Activated CD8-positive, alpha-beta memory T cell treated with anti-CD3 and anti-CD28 coated beads, Interleukin-2, amount 50 U/mL, for 1 hour (primary cell): ENCODE measurements around the gene CCSER2.
"Not testable (repeated sequence)": the region's sequence is repeated elsewhere in the genome, so short reads cannot be mapped to it uniquely, and the experiment has no call there.

Experiments used
- DNase-seq: peaks from one replicate; pipeline ENCODE4 v3.0.0-alpha.2; 2020; ENCODE audit errors: extremely low read depth

The CCSER2 gene

DNA sequence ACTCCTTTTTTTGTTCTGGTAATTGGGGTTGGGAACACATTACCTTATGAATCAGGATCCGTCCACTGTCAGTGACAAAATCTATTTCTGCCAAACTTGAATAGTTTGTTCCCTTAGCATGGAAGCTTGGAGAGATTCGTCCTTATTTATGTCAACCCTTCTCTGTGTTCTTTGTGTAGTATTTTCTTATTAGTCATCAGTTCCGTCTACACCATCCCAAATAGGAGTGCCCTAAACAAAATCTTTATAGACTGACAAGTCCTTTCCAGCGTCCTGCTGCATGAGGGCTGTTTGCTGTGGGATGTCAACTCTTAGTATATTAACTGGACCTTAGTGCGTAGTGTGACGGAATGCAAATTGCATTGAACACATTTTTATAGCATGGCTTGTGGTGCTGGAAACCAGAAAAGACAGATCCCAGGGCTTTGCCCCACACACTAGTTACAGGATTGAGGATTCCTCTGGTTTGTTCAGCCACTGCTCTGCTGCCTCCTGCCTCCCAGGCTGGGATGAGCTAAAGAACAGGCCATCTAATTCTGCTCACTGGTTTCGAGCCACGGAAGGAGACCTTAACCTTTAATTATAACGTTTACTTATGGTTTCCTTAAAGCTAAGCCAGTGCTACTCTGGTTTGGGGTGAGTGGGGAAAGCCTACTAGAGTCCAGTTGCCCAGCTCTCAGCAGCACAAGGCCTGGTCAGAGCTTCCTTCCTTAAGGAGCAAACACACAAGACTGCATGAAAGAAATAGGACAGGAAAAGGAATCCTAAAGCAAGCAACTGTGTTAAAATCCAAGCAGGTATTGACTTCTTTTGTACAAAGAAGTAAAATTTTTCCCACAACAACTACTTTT is 194.4 kb downstream of the CCSER2 start:
- DNase-seq, result no peak

DNA sequence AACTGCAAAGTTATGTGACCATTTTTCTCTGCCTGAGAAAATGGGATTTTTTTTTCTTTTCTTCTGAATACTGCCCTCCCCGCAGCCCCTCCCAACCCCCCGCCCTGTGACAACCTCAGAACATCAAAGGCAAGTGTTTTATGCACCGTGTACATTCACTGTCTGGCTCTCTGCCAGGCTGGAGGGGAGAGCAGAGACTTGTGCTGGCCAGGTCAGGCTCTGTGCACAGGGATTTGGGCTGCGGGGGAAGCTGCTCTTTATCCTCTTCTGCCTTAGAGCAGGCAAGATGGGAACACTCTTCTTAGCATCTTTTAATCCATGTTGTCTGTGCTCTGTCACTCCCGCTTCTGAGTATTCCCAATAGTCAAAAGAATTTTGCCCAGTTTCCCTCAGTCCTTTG is 195.1 kb downstream of the CCSER2 start:
- DNase-seq, result no peak

DNA sequence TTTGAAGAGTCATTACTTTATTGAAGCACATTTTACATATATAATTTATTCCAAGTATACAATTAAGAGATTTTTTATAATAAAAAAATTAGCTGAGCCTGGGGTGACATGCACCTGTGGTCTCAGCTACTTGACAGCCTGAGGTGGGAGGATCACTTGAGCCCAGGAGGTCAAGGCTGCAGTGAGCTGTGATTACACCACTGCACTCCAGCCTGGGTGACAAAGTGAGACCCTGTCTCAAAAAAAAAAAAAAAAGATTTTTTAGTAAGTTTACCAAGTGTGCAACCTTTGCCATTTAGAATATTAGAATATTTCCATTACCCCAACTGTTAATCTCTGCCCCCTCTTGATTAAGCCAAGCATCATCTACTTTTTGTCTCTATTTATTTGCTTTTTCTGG is 196.0 kb downstream of the CCSER2 start:
- no peak for DNase-seq

GRCh38 chr10:84525120-84525806 is 196.9 kb downstream of the CCSER2 start:
- no peak for DNase-seq

DNA sequence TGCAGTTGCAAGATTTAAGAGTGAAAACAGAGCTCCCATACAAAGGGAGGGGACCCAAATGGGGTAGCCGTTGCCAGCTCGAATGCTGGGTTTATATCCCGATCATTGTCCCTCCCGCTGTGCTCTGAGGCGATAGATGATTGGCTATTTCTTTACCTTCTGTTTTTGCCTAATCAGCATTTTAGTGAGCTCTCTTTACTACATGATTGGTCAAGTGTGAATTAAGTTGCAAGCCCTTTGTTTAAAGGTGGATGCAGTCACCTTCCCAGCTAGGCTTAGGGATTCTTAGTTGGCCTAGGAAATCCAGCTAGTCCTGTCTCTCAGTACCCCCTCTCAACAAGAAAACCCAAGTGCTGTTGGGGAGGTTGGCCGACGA is 197.4 kb downstream of the CCSER2 start:
- DNase-seq, result not testable (repeated sequence)

GRCh38 chr10:84527386-84527785 is 199.0 kb downstream of the CCSER2 start:
- DNase-seq, result not testable (repeated sequence)

GRCh38 chr10:84528526-84528925 is 200.1 kb downstream of the CCSER2 start:
- DNase-seq, result not testable (repeated sequence)

DNA sequence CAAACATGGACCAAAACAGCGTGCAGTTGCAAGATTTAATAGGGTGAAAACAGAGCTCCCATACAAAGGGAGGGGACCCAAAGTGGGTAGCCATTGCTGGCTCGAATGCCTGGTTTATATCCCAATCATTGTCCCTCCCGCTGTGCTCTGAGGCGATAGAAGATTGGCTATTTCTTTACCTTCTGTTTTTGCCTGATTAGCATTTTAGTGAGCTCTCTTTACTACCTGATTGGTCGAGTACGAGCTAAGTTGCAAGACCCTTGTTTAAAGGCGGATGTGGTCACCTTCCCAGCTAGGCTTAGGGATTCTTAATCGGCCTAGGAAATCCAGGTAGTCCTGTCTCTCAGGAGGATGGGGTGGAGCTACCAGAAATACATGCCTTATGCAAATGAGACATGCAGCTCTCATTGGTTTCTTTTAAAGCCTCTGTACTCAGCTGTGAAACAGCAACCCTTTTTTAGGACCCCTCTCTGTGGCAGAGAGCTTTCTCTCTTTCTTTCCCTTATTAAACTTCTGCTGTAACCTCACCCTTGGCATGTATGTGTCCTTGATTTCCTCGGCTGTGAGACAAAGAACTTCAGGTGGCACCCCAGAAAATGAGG is 202.4 kb downstream of the CCSER2 start:
- DNase-seq, result no peak

GRCh38 chr10:84531396-84531795 is 203.0 kb downstream of the CCSER2 start:
- no peak for DNase-seq

- DNase-seq, result no peak
These were observed 205.8 kb downstream of the CCSER2 start for GRCh38 chr10:84534168-84534567.

- peak; percentile 7 for DNase-seq
These were observed 209.1 kb downstream of the CCSER2 start for GRCh38 chr10:84537447-84537931.

DNA sequence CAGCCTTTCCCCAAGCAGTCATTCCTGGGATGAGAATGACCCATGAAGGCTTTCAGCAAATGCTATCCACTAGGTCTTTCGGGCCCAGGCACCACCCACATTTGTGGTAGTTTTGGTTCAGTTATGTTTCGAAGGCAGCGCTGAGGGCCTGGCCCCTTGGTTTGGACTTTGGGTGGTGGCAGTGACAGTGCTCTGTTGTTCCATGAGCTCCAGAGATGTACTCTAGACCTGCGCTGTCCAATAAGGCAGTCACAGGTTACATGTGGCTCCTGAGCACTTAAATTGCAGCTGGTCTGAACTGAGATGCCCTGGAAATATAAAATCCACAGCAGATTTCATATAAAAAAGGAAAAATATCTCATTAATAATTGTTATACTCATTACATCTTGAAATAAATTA is 209.6 kb downstream of the CCSER2 start:
- DNase-seq, result no peak

DNA sequence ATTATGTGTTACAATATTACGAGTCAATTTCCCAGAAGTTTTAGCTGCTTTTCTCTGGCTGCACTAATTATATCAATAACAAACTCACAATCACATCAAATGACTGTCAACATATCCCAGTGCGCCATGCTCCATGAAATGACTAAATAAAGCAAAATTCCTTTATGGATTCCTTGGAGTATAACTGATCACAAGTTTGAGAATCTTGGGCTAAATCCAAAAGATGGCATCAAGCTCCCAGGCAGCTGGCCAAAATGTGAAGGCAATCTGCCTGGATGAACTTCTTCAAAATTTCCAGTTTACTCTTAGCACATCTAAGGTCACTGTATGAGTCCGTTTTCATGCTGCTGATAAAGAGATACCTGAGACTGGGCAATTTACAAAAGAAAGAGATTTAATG is 210.8 kb downstream of the CCSER2 start:
- DNase-seq, result no peak

DNA sequence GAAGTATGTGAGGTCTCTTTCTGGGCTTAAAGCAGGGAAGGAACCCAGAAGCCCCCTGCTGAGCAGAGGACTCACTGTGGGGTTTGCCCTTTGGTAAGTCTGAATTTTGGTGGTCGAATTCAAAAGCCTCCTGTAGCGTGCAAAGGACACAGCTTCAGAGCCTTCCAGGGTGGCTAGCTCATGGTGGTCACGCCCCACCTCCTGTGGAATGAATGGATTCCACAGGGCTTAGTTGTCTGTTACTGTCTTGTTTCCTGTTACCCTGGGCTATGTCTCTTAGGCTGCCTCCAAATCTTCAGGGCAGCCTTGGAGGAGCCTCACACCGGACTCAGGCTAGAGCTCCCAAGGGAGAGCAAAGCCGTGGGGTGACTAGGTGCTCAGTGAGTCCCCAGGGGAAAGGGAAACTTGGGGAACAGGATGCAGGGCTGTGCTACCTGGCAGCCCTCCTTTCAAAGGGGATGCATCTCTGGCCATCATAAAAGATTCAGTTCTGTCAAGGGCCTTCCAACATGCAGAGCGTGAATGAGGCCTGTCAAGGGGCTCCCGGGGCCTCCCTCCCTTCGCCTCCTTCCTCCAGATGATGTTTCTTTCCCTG is 211.7 kb downstream of the CCSER2 start:
- no peak for DNase-seq

GRCh38 chr10:84540617-84541288 is 212.4 kb downstream of the CCSER2 start:
- peak; percentile 12 for DNase-seq

DNA sequence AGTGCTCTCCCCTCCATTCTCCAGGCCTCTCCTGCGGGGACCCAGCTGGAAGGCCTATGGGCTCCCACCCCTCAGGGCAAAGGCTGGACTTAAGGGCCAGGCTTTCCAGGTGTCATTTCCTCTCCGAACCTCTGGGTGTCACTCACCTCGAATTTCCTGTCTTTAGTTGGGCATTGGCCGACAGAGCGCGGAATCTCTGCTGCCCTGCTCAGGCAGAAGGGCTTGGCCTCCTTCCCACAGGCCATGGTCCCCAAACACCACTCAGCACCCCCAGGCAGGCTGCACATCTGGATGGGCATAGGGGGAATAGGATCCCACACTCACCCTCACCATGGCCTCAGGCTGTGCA is 212.9 kb downstream of the CCSER2 start:
- no peak for DNase-seq

GRCh38 chr10:84542522-84543490 is 214.4 kb downstream of the CCSER2 start:
- DNase-seq, result no peak

- no peak for DNase-seq
These were observed 215.6 kb downstream of the CCSER2 start for GRCh38 chr10:84543948-84544347.

DNA sequence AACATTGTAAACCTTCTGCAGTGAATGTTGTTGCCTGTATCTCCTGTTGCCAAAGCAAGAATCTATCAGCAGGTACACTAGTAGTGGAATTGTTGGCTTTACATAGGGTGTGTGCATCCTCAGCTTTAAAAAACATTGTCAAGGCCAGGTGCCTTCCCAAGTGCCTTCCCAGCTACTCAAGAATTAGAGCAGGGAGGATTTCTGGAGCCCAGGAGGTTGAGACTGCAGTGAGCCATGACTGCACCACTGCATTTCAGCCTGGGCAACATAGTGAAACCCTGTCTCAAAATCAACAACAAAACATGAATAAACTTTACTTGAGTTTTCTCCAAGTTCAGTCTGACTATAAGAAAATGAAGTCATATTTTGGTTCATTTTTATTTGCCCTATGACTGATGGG is 217.3 kb downstream of the CCSER2 start:
- no peak for DNase-seq

- no peak for DNase-seq
These were observed 218.2 kb downstream of the CCSER2 start for GRCh38 chr10:84546609-84547008.

GRCh38 chr10:84547616-84548015 is 219.2 kb downstream of the CCSER2 start:
- no peak for DNase-seq
